GM18526 (cell line): ENCODE data around the gene KRT33B.

Experiments used
- POLR2A ChIP-seq: IDR thresholded peaks from 3 replicates; pipeline ENCODE4 v1.6.1; 2011; ENCODE audit not compliant: insufficient read length; ENCODE audit errors: extremely low read depth

KRT33B gene

GRCh38 chr17:41369713-41370112, at the start of gene KRT33B:
Gene KRT33B (minus strand): TSS chr17:41369813. CDS start chr17:41369750, 63 bp downstream.
- TF ChIP-seq POLR2A: no peak

GRCh38 chr17:41418116-41418860, 48.7 kb upstream of the KRT33B start:
- TF ChIP-seq POLR2A: no peak

GRCh38 chr17:41417576-41418015, 48.0 kb upstream of the KRT33B start:
- TF ChIP-seq POLR2A: no peak

GRCh38 chr17:41417127-41417526, 47.5 kb upstream of the KRT33B start:
- no peak for TF ChIP-seq POLR2A

- TF ChIP-seq POLR2A: no peak
Measured at GRCh38 chr17:41416479-41416878, 46.9 kb upstream of the KRT33B start.

- no peak for TF ChIP-seq POLR2A
Measured at GRCh38 chr17:41415833-41416335, 46.3 kb upstream of the KRT33B start.

- TF ChIP-seq POLR2A: no peak
Measured at GRCh38 chr17:41415411-41415810, 45.8 kb upstream of the KRT33B start.

GRCh38 chr17:41413982-41414381, 44.4 kb upstream of the KRT33B start:
- TF ChIP-seq POLR2A: no peak

- no peak for TF ChIP-seq POLR2A
Measured at GRCh38 chr17:41413353-41413957, 43.8 kb upstream of the KRT33B start.

- no peak for TF ChIP-seq POLR2A
Measured at GRCh38 chr17:41411072-41411840, 41.6 kb upstream of the KRT33B start.

GRCh38 chr17:41407226-41407625, 37.6 kb upstream of the KRT33B start:
- no peak for TF ChIP-seq POLR2A

GRCh38 chr17:41406205-41406604, 36.6 kb upstream of the KRT33B start:
- TF ChIP-seq POLR2A: no peak

- TF ChIP-seq POLR2A: no peak
Measured at GRCh38 chr17:41404024-41404671, 34.5 kb upstream of the KRT33B start.

GRCh38 chr17:41403404-41404023, 33.9 kb upstream of the KRT33B start:
- no peak for TF ChIP-seq POLR2A

GRCh38 chr17:41402161-41402560, 32.5 kb upstream of the KRT33B start:
- no peak for TF ChIP-seq POLR2A
